IMR-90 (cell line): ENCODE results near the gene IRF2. TPM values are rescaled to one million over a fixed set of nuclear protein-coding genes. Genes with fewer than 3 reads are reported as not detected.

Source experiments
- ATAC-seq: fragments of 200-7000 bp; cut with Tn5 transposase; 2 replicates; pipeline ENCODE4 v1.9.1; 2020; ENCODE audit warnings: low read depth, mild to moderate bottlenecking, moderate library complexity
- BruUV-seq: library from RNA; stranded (reverse); fragments of 400-500 nt; replicated peaks from 2 replicates; lab custom pipeline; 2021; lab: Mats Ljungman, UMichigan
- CTCF ChIA-PET: fragments of 300-600 bp; formaldehyde crosslinking; extraction: SDS; loops from one replicate; lab custom pipeline; 2021; ENCODE audit warnings: antibody characterized with exemption; lab: Yijun Ruan, JAX
- POLR2A ChIA-PET: fragments of 300-600 bp; sonication (Branson Sonifier 250); formaldehyde crosslinking; loops from one replicate; lab custom pipeline; 2022; ENCODE audit warnings: antibody characterized with exemption; ENCODE audit not compliant: unreplicated experiment; lab: Charles Lee
- DNase-seq: peaks from one replicate; pipeline ENCODE4 v3.0.0; 2013
- H2AFZ ChIP-seq: replicated peaks from 2 replicates; pipeline ENCODE3; 2013; ENCODE audit warnings: low read length, mild to moderate bottlenecking; ENCODE audit not compliant: poor library complexity
- H2AK5ac ChIP-seq: 2 replicates; pipeline ENCODE4 v1.6.1; 2013; ENCODE audit warnings: low read depth, low read length, inconsistent platforms
- H2AK9ac ChIP-seq: replicated peaks from 2 replicates; pipeline ENCODE3; 2013; ENCODE audit warnings: mild to moderate bottlenecking, low read depth, low read length, moderate library complexity; ENCODE audit not compliant: poor library complexity
- H2BK120ac ChIP-seq: 2 replicates; pipeline ENCODE4 v1.6.1; 2013; ENCODE audit warnings: low read depth, low read length, inconsistent platforms
- H2BK15ac ChIP-seq: 3 replicates; pipeline ENCODE4 v1.6.1; 2013; ENCODE audit warnings: low read depth, low read length, inconsistent platforms
- H2BK20ac ChIP-seq: 2 replicates; pipeline ENCODE4 v1.6.1; 2013; ENCODE audit warnings: low read depth, mild to moderate bottlenecking, inconsistent platforms, low read length, moderate library complexity
- H2BK5ac ChIP-seq: 2 replicates; pipeline ENCODE4 v1.6.1; 2013; ENCODE audit warnings: mild to moderate bottlenecking, low read depth, low read length, inconsistent platforms; ENCODE audit not compliant: poor library complexity, severe bottlenecking
- H3K14ac ChIP-seq: replicated peaks from 2 replicates; pipeline ENCODE4 v1.6.1; 2013; ENCODE audit warnings: low read depth, low read length, inconsistent platforms
- H3K18ac ChIP-seq: 2 replicates; pipeline ENCODE4 v1.6.1; 2013; ENCODE audit warnings: low read depth, low read length, control low read depth
- H3K23ac ChIP-seq: 2 replicates; pipeline ENCODE4 v1.6.1; 2013; ENCODE audit warnings: low read depth, low read length, inconsistent platforms
- H3K27ac ChIP-seq: 2 replicates; pipeline ENCODE4 v1.5.1; 2013; ENCODE audit warnings: mild to moderate bottlenecking, control low read depth, low read length; ENCODE audit not compliant: insufficient read depth
- H3K27me3 ChIP-seq: 2 replicates; pipeline ENCODE4 v1.6.1; 2013; ENCODE audit warnings: low read length; ENCODE audit not compliant: control insufficient read depth, insufficient read depth
- H3K36me3 ChIP-seq: 2 replicates; pipeline ENCODE4 v1.6.1; 2013; ENCODE audit warnings: low read length, mixed read lengths; ENCODE audit not compliant: control insufficient read depth, insufficient read depth
- H3K4ac ChIP-seq: 2 replicates; pipeline ENCODE4 v1.6.1; 2013; ENCODE audit warnings: low read depth, low read length, inconsistent platforms
- H3K4me1 ChIP-seq: 2 replicates; pipeline ENCODE4 v1.6.1; 2013; ENCODE audit warnings: low read length, mixed read lengths; ENCODE audit not compliant: control insufficient read depth, insufficient read depth
- H3K4me2 ChIP-seq: 2 replicates; pipeline ENCODE4 v1.6.1; 2013; ENCODE audit warnings: low read depth, mild to moderate bottlenecking, control low read depth, low read length, moderate library complexity
- H3K4me3 ChIP-seq: 2 replicates; pipeline ENCODE4 v1.5.1; 2013; ENCODE audit warnings: low read depth, mild to moderate bottlenecking, control low read depth, low read length, moderate library complexity; ENCODE audit not compliant: insufficient read depth
- H3K56ac ChIP-seq: 2 replicates; pipeline ENCODE4 v1.6.1; 2013; ENCODE audit warnings: low read length, inconsistent platforms; ENCODE audit not compliant: insufficient read depth; ENCODE audit errors: extremely low read depth
- H3K79me1 ChIP-seq, 2 experiments: 2 replicates each; pipeline ENCODE4 v1.6.1; 2013; ENCODE audit warnings: low read length in 2 of 2, inconsistent platforms in 1 of 2, low read depth in 1 of 2
- H3K9ac ChIP-seq: 2 replicates; pipeline ENCODE4 v1.6.1; 2013; ENCODE audit warnings: low read depth, low read length, control low read depth
- H3K9me1 ChIP-seq: 2 replicates; pipeline ENCODE4 v1.6.1; 2013; ENCODE audit warnings: low read length, inconsistent platforms; ENCODE audit not compliant: insufficient read depth
- H3K9me3 ChIP-seq: 2 replicates; pipeline ENCODE4 v1.6.1; 2013; ENCODE audit warnings: low read length; ENCODE audit not compliant: control insufficient read depth, insufficient read depth
- H4K20me1 ChIP-seq: 2 replicates; pipeline ENCODE4 v1.6.1; 2013; ENCODE audit warnings: low read length, inconsistent platforms; ENCODE audit not compliant: insufficient read depth
- H4K5ac ChIP-seq: 2 replicates; pipeline ENCODE4 v1.6.1; 2013; ENCODE audit warnings: mild to moderate bottlenecking, low read depth, low read length, control low read depth
- H4K8ac ChIP-seq, 2 experiments: 2 replicates each; pipeline ENCODE4 v1.6.1; 2013; ENCODE audit warnings: low read depth in 2 of 2, low read length in 2 of 2, control low read depth in 1 of 2, inconsistent platforms in 1 of 2
- H4K91ac ChIP-seq: 2 replicates; pipeline ENCODE4 v1.6.1; 2013; ENCODE audit warnings: low read depth, low read length, inconsistent platforms; ENCODE audit not compliant: insufficient read depth
- BHLHE40 ChIP-seq: fragments of 150-350 bp; IDR thresholded peaks from 2 replicates; pipeline ENCODE4 v1.6.1; 2016; ENCODE audit warnings: mild to moderate bottlenecking, low read depth, low read length
- CEBPB ChIP-seq: IDR thresholded peaks from 2 replicates; pipeline ENCODE4 v1.6.1; 2012; ENCODE audit warnings: low read depth, low read length, improper control_type of control experiment
- CHD1 ChIP-seq: IDR thresholded peaks from 2 replicates; pipeline ENCODE4 v1.6.1; 2012; ENCODE audit warnings: low read depth, low read length, improper control_type of control experiment
- CTCF ChIP-seq: conservative IDR thresholded peaks from 2 replicates; pipeline ENCODE4 v1.5.1; 2012; ENCODE audit warnings: mild to moderate bottlenecking, low read depth, low read length, improper control_type of control experiment
- ELK1 ChIP-seq: fragments of 150-350 bp; IDR thresholded peaks from 2 replicates; pipeline ENCODE4 v1.6.1; 2016; ENCODE audit warnings: low read depth, mild to moderate bottlenecking, low read length, moderate library complexity, borderline replicate concordance
- FOS ChIP-seq: fragments of 150-350 bp; IDR thresholded peaks from 2 replicates; pipeline ENCODE4 v1.6.1; 2016; ENCODE audit warnings: low read depth, low read length
- MAFK ChIP-seq: IDR thresholded peaks from 2 replicates; pipeline ENCODE4 v1.6.1; 2012; ENCODE audit warnings: low read depth, low read length, improper control_type of control experiment
- MAZ ChIP-seq: IDR thresholded peaks from 2 replicates; pipeline ENCODE4 v1.6.1; 2012; ENCODE audit warnings: low read depth, mild to moderate bottlenecking, low read length, improper control_type of control experiment, moderate library complexity, borderline replicate concordance
- MXI1 ChIP-seq: IDR thresholded peaks from 2 replicates; pipeline ENCODE4 v1.6.1; 2012; ENCODE audit warnings: low read depth, mild to moderate bottlenecking, low read length, moderate library complexity, borderline replicate concordance
- NFE2L2 ChIP-seq: fragments of 150-350 bp; IDR thresholded peaks from 2 replicates; pipeline ENCODE4 v1.6.1; 2016; ENCODE audit warnings: low read depth, mild to moderate bottlenecking, low read length
- RCOR1 ChIP-seq: IDR thresholded peaks from 2 replicates; pipeline ENCODE4 v1.6.1; 2012; ENCODE audit warnings: mild to moderate bottlenecking, low read length, improper control_type of control experiment; ENCODE audit not compliant: insufficient replicate concordance
- RFX5 ChIP-seq: IDR thresholded peaks from 2 replicates; pipeline ENCODE4 v1.8.0; 2012; ENCODE audit warnings: low read depth, mild to moderate bottlenecking, low read length, moderate library complexity
- USF2 ChIP-seq: fragments of 150-350 bp; IDR thresholded peaks from 2 replicates; pipeline ENCODE4 v1.6.1; 2017; ENCODE audit warnings: mild to moderate bottlenecking, antibody characterized with exemption, low read length, low read depth
- WGBS, 2 experiments: methylation state at CpG; one replicate each; pipeline versions ENCODE4 v1.1.5 to v1.1.7; 2013; ENCODE audit warnings: missing lambda C conversion rate in 2 of 2; ENCODE audit not compliant: insufficient read length in 1 of 2; ENCODE audit errors: extremely low coverage in 2 of 2; 5-methylcytosine and 5-hydroxymethylcytosine counted together
- dilution Hi-C: fragments of 300-500 bp; cut with HindIII; formaldehyde crosslinking; loops from one replicate; pipeline ENCODE4 v1.14.3; 2018; ENCODE audit warnings: low sequenced_read_pairs; ENCODE audit not compliant: unreplicated experiment
- in situ Hi-C: fragments of 300-500 bp; cut with MboI; formaldehyde crosslinking; loops from 3 replicates; pipeline ENCODE4 v1.14.3; 2019; ENCODE audit warnings: low sequenced_read_pairs, inconsistent platforms, mixed read lengths
- intact Hi-C: fragments of 100-400 bp; cut with micrococcal nuclease; formaldehyde crosslinking; loops from 2 replicates; pipeline ENCODE4 v1.10.0; 2022
- polyA plus RNA-seq, 3 experiments: library from polyadenylated mRNA; depleted of rRNA; stranded (reverse); fragments of >200 nt; gene quantifications; 2 replicates each; pipeline ENCODE4 v1.2.3, GENCODE V29; 2012; ENCODE audit warnings: low replicate concordance in 1 of 3
- total RNA-seq: library from RNA; depleted of rRNA; stranded (reverse); fragments of >200 nt; gene quantifications from 2 replicates; pipeline ENCODE4 v1.2.3, GENCODE V29; 2012

IRF2 gene
- total and polyA plus RNA-seq, 2 of the 4 experiments (the other 2 are of a cell fraction) = 16.5 to 21.9 TPM

- H3K4me1 ChIP-seq = peaks cover 12% of the 10 kb centered on the region
- no peak overlapping the region for H3K14ac ChIP-seq
- H4K91ac ChIP-seq = no peak overlapping the region
- no peak overlapping the region for H4K8ac ChIP-seq
- CTCF ChIA-PET = no interaction called here
- peaks cover 9 to 11% of the 10 kb centered on the region in 2 experiments; a peak in 2 of 4 replicates for H3K79me1 ChIP-seq
- H2BK15ac ChIP-seq = no peak overlapping the region
- DNase-seq (no peak), ATAC-seq (no peak)
- no TSS peak for BruUV-seq
- no peaks in the 10 kb centered on the region for H4K20me1 ChIP-seq
- no peak overlapping the region for H3K4me2 ChIP-seq
- peaks cover 43% of the 10 kb centered on the region for H3K36me3 ChIP-seq
- no peaks in the 10 kb centered on the region for H3K27me3 ChIP-seq
- H3K18ac ChIP-seq = no peak overlapping the region; the same call in 1 of the 2 replicates
- H2AK9ac ChIP-seq = no peak overlapping the region
- H2BK120ac ChIP-seq = no peak overlapping the region
- no peak overlapping the region for H2AFZ ChIP-seq
- in situ Hi-C loops = no loop called here
- H2BK20ac ChIP-seq = no peak overlapping the region
- POLR2A ChIA-PET = no interaction called here
- H3K4me3 ChIP-seq = no peak overlapping the region
- no peak overlapping the region for H2BK5ac ChIP-seq
- no peak overlapping the region for H2AK5ac ChIP-seq
- H3K9ac ChIP-seq = no peak overlapping the region
- no peaks in the 10 kb centered on the region; the same call in 1 of the 2 replicates for H3K9me1 ChIP-seq
- 92% methylated on average over 5 of the region's 9 CpGs; no CpG with 5 or more reads in 1 of the 2 experiments for WGBS, 2 experiments
- no peak overlapping the region for H3K23ac ChIP-seq
- H3K27ac ChIP-seq = no peak overlapping the region
- no peaks in the 10 kb centered on the region for H3K9me3 ChIP-seq
- dilution Hi-C loops = no loop called here
- H3K56ac ChIP-seq = no peak overlapping the region
- intact Hi-C loops = no loop called here
- H3K4ac ChIP-seq = no peak overlapping the region
- TF ChIP-seq USF2 (no peak), ELK1 (no peak), CHD1 (no peak), RFX5 (no peak), CEBPB (no peak), MAZ (no peak), NFE2L2 (no peak), RCOR1 (no peak), CTCF (no peak), BHLHE40 (no peak), FOS (no peak), MAFK (no peak), MXI1 (no peak)
- no peak overlapping the region for H4K5ac ChIP-seq
Observed at GRCh38 chr4:184409502-184409901, 64.8 kb downstream of the IRF2 start.
